Ishikawa (cell line): Measurements from ENCODE around the gene OBSCN.

ENCODE experiments used
- CEBPB ChIP-seq: IDR thresholded peaks from 2 replicates; pipeline ENCODE4 v1.6.1; 2012
- CREB1 ChIP-seq: IDR thresholded peaks from 2 replicates; pipeline ENCODE4 v1.6.1; 2012; ENCODE audit warnings: low read depth
- EGR1 ChIP-seq: IDR thresholded peaks from 2 replicates; pipeline ENCODE4 v1.6.1; 2012
- EP300 ChIP-seq: IDR thresholded peaks from 2 replicates; pipeline ENCODE4 v1.6.1; 2012; ENCODE audit warnings: borderline replicate concordance
- FOXM1 ChIP-seq: IDR thresholded peaks from 2 replicates; pipeline ENCODE4 v1.6.1; 2012; ENCODE audit warnings: low read depth, borderline replicate concordance
- MAX ChIP-seq: IDR thresholded peaks from 2 replicates; pipeline ENCODE4 v1.6.1; 2012
- NFIC ChIP-seq: IDR thresholded peaks from 2 replicates; pipeline ENCODE4 v1.6.1; 2012
- RAD21 ChIP-seq: IDR thresholded peaks from 2 replicates; pipeline ENCODE4 v1.6.1; 2012; ENCODE audit warnings: low read depth
- TAF1 ChIP-seq: IDR thresholded peaks from 2 replicates; pipeline ENCODE4 v1.6.1; 2012; ENCODE audit warnings: low read depth, mild to moderate bottlenecking
- TCF12 ChIP-seq: IDR thresholded peaks from 2 replicates; pipeline ENCODE4 v1.6.1; 2012; ENCODE audit warnings: low read depth
- TEAD4 ChIP-seq: IDR thresholded peaks from 2 replicates; pipeline ENCODE4 v1.6.1; 2012
- USF1 ChIP-seq: IDR thresholded peaks from 2 replicates; pipeline ENCODE4 v1.6.1; 2012
- YY1 ChIP-seq: IDR thresholded peaks from 2 replicates; pipeline ENCODE4 v1.6.1; 2012; ENCODE audit warnings: low read depth
- ZBTB7A ChIP-seq: IDR thresholded peaks from 2 replicates; pipeline ENCODE4 v1.6.1; 2012; ENCODE audit warnings: low read depth
- TF ChIP-seq, protein P1 (sequence below): IDR thresholded peaks from 2 replicates; pipeline ENCODE4 v1.6.1; 2012; ENCODE audit warnings: low read depth, mild to moderate bottlenecking

Gene OBSCN

DNA sequence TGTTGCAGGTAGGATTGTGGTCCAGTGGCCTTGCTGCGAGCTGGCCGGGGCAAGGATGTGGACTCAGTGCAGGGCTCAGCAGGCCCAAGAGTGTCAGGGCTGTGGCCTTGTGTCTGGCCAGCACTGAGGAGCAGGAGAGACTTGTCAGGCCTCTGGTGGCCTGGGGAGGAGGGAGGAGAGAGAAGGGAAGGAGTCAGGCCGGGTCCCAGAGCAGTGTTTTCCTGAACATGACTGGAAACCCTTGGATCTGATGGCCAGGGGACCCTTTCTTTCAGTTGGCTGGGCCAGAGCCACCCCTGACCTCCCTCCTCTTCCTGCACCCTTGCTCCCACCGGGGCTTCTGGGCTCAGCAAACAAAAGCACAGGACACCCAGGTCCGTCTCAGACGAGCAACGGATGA is 37.2 kb upstream of the OBSCN start:
- TF ChIP-seq, protein P1, sequence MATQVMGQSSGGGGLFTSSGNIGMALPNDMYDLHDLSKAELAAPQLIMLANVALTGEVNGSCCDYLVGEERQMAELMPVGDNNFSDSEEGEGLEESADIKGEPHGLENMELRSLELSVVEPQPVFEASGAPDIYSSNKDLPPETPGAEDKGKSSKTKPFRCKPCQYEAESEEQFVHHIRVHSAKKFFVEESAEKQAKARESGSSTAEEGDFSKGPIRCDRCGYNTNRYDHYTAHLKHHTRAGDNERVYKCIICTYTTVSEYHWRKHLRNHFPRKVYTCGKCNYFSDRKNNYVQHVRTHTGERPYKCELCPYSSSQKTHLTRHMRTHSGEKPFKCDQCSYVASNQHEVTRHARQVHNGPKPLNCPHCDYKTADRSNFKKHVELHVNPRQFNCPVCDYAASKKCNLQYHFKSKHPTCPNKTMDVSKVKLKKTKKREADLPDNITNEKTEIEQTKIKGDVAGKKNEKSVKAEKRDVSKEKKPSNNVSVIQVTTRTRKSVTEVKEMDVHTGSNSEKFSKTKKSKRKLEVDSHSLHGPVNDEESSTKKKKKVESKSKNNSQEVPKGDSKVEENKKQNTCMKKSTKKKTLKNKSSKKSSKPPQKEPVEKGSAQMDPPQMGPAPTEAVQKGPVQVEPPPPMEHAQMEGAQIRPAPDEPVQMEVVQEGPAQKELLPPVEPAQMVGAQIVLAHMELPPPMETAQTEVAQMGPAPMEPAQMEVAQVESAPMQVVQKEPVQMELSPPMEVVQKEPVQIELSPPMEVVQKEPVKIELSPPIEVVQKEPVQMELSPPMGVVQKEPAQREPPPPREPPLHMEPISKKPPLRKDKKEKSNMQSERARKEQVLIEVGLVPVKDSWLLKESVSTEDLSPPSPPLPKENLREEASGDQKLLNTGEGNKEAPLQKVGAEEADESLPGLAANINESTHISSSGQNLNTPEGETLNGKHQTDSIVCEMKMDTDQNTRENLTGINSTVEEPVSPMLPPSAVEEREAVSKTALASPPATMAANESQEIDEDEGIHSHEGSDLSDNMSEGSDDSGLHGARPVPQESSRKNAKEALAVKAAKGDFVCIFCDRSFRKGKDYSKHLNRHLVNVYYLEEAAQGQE, result no peak
- TF ChIP-seq TAF1 (no peak), TCF12 (no peak)

- TF ChIP-seq NFIC (no peak), CREB1 (no peak), RAD21 (no peak), EGR1 (no peak)
Measured at GRCh38 chr1:228171221-228171891, 36.5 kb upstream of the OBSCN start.

DNA sequence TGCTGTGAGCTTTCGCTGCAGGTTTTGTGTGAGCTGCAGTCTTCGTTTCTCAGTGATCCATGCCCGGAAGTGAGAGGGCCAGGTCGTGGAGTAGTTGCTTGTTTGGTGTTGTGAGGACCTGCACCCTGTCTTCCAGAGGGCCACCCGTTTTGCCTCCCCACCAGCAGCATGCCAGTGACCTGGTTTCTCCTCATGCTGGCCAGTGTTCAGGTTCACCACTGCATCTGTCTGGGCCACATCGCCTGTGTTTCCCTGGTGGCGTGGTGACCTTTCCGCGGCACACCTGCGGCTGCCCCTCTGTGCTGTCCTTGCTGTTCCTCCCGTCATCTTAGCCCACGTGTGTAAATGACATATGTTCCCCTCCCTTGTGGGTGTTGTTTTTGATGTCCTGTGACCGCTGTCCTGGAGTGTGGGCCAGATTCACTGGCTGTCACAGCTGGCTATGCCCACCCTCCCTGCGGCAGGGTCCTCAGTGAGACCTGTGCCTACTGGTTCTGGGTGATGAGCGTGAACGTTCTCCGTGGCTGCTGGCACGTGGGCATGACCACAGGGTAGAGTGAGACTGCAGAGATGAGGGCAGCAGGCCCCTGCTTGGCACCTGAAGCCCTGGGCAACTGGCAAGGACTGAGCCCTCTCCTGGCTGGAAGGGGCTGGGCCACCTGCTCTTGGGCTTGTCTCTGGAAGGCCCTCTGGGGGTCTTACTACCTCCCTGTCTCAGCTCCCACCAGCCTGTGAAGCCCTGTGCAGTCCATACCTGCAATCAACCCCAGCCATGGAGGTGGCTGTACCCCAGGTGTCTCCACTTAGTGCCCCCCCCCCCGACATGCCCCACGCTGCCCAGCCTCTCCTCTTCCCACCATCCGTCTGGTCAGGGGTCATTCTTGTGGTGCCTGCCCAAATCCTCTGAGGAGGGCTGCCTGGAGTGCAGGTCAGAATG is 35.0 kb upstream of the OBSCN start:
- TF ChIP-seq FOXM1 (no peak), EP300 (no peak), CEBPB (no peak), CREB1 (no peak), TAF1 (no peak), TCF12 (no peak), TEAD4 (no peak), USF1 (no peak), ZBTB7A (no peak), MAX (no peak), NFIC (no peak), EGR1 (no peak), YY1 (no peak), RAD21 (no peak)
- TF ChIP-seq, protein P1, result no peak

DNA sequence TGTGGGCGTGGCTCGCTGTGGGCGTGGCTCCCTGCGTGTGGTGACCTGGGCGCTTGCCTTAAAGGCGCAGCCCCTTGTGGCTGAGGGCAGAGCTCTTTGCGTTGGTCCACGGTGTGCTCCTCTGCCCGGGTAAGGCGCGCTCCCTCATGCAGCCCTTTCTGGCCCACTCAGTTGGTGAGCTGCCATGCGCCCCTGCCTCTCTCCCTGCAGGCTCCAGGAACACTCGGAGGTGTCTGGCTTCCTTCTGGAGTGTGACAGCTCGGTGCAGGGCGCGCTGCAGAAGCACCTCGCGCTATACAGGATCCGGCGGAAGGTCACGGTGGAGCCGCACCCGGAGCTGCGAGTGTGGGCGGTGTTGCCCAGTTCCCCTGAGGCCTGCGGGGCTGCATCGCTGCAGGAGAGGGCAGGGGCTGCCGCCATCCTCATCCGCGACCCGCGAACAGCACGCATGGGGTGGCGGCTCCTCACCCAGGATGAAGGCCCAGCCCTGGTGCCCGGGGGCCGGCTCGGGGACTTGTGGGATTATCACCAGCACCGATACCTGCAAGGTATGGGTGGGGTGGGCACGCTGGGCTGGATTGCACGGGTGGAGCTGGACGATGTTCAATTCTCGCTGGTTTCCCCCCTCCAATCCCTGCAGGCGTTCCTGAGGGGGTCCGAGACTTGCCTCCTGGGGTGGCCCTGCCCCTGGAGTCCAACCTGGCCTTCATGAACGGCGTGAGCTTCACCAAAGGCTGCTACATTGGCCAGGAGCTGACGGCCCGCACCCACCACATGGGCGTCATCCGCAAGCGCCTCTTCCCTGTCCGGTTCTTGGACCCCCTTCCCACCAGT is 33.1 kb upstream of the OBSCN start:
- TF ChIP-seq RAD21 (no peak), ZBTB7A (no peak), TAF1 (no peak), NFIC (no peak), FOXM1 (no peak), EP300 (no peak), MAX (peak; percentile 57), EGR1 (0 out of 2 replicates have a peak, but pooled peaks have one; percentile 11), USF1 (no peak), TCF12 (no peak)

DNA sequence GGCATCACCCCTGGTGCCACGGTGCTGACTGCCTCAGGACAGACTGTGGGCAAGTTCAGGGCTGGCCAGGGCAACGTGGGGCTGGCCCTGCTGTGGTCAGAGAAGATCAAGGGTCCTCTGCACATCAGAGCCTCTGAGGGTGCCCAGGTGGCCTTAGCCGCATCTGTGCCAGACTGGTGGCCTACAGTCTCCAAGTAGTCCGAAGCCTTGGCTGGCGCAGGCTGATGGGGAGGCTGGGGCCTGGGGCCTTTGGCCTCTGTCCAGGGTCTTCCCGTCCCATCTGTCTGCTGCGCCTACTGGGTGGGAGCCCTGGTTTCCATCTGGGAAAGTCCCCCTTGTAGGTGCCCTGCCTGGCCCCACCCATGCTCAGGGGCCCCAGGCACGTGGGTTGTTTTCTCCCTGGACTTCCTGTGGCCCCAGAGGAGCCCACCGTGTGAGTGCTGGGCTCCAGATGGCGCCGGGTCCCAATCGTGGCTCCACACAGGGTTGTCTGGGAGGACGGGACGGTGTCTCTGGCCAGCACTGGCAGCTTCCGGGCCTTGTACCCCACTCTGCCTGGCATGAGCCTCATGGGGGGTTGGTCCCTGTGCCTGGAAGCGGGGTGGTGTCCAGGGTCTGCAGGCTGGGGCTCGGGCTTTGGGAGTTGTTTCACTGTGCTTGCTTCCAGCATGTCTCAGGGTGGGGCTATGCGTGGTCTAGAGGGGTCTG is 32.4 kb upstream of the OBSCN start:
- no peak for TF ChIP-seq USF1
- no peak for TF ChIP-seq TAF1
- TF ChIP-seq, protein P1, result no peak
- no peak for TF ChIP-seq TEAD4
- TF ChIP-seq EP300, result no peak
- TF ChIP-seq ZBTB7A, result no peak
- TF ChIP-seq MAX, result no peak
- TF ChIP-seq EGR1, result no peak
